CD4-positive, alpha-beta T cell treated with Interleukin-6 for 4 hours (primary cell): ENCODE data around the gene FARP1.

Source experiments
- DNase-seq: peaks from one replicate; pipeline ENCODE4 v3.0.0-alpha.2; 2020; ENCODE audit warnings: mixed read lengths

Gene FARP1

DNA sequence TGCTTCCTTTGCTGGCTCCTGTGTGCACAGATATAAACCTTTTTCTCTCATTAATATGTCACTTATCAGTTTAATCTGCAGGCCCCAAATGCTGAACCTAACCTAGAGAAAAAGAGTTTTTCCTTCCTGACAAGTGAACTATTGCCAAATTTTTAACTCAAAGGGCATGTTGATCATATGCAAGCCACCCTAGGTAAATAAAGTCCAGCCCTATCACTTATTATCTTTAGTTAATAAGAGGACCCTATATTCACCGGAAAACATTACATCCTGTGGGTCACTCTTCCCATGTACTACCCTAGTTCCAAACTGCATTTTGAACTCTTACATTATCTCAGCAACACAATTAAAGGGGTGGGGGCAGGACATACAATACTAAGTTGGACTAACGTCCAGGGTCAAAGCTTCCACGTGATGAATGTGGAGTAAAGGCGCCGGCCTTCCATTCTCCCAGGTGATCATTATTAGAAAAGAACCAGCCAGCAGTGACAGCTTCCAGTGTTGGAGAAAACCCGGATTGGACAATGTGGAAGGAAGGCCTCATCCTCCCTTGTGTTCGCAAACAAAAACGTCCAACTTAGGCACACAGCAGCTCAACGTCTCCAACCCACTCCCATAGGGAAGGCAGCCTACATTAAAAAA is 347.4 kb downstream of the FARP1 start:
- DNase-seq, result no peak

DNA sequence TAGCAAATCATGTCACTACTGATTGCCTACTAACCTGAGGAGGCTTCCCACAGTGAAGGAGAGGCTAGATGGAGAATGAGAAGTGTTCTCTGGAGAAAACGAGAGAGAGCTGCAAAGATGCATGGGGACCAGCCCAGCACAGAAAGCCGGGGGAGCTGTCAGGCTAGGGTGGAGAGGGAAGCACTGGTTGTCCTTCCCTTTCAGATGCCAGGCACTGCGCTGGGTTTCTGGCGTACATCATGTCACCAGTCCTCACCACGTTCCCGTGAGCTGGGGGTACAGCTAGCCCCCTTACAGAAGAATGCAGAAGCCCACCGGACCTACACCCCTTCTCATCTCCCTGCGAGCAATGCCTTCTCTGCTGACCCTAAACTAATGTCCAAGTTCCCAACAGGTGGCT is 348.0 kb downstream of the FARP1 start:
- DNase-seq, result no peak

DNA sequence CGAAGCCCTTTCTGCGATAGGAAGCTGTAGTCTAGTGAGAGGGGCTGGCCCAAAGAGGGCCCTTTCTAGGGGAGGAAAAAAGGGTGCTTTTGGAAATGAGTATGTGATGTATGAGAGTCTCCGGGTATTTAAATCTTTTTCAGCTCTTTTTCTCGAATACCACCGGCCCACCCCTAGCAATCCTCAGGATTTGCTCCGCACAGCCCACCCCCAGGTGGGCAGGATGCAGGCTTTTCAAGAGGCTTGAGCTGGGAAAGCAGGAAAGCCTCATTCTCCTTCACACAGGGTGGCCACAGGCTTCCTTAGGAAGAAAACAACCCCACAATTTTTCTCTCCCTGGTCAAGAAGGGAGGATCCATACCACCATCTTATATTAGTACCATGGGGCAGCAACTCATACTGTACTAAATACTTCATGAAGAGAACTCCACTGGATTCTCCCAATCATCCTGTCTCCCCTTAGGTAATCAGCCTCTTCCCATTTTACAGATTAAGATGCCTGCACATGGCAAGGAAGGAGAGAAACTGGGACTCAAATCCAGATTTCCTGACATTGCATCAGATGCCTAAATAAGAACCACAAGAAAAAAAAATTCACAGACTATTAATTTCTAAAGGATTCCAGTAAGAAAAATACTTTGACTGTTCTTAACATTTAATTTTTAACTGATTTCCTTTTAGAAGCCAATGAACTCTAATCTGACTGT is 349.6 kb downstream of the FARP1 start:
- DNase-seq, result no peak

DNA sequence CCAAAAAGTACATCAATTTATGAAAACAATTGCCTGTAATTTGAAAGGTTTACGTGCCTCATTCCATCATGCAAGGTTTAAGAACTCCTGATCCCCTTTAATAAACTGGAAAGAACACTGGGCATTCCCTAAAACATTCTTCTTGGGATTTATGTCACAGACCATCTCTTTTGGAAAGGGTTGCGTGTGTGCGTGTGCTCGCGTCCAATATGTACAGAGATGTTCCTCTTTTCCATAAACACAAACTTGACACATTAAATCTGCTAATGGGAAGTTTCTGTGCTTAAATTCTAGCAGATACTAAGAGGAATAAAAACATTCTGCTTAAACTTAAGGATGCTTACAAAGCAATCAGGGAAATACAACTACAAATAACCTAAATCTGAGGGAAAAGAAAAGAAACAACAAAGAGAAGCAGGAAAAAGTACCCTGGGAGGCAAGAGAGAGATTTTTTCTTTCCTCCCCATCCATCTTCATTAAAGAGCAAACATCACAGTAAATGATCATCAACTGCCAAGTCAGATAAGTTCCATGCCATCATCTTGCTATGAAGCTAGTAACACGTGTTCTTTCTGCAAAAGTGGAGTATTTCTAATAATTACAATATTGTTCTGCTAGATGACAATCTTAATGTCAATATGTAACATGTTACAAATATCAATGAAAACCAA is 350.3 kb downstream of the FARP1 start:
- no peak for DNase-seq

GRCh38 chr13:98494769-98495168 is 351.9 kb downstream of the FARP1 start:
- no peak for DNase-seq

DNA sequence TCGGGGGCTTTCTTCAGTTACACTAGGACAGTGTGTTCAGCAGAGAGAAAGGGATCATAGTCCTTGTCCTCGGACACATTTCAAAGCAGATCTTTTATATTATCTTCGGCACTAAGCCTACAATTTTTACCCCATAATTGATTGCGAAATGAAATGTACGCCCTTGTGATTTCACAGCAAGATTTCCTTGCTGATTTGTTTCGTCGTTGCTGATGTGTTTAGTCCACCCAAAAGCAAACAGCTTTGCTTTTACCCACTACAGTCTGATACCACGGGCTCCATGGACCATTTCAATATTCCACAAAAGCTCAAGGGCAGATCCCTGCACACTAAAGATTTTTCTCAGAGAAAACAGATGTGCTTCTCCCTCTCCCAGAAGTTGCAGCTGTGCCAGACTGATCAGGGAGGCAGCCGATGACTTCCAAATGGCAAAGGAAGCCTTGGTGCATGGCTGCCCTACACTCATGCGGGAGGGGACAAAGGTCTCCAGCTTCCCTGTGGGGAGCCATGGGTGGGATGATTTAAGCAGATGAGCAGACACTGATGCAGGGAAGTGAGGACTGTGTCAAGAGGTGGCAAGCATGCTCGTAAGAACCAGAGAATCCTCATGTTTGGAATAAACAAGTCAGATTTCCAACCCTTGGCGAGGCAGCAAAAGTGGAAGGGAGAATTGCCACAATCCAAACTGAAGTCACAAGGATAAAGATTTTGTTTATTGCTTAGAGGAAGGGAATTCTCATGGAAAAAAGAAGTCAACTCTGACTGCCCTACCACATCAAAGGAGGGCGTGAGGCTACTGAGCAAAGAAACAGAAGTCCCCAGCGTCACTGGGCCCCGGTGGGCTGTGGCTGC is 353.0 kb downstream of the FARP1 start:
- no peak for DNase-seq

GRCh38 chr13:98496479-98496791 is 353.5 kb downstream of the FARP1 start:
- no peak for DNase-seq

DNA sequence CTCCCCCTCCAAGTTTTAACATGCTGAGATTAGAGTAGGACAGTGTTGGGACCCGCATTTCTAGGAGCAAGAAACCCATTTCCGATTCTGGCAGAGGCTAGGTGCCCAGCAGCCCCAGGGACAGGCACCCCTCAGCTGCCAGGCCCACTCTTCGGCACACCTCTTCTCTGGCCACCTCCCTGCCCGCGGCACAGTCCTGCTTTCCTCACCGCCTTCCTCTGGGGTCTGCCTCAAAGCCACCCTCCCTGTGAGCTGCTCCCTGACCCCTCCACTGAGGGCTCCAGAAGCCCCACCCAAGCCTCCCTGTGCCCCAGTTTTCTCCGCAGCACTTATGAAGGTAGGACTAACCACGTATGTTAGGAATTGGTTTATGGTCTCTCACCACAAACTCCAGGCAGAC is 354.1 kb downstream of the FARP1 start:
- DNase-seq, result no peak

GRCh38 chr13:98500963-98501421 is 358.1 kb downstream of the FARP1 start:
- no peak for DNase-seq

- no peak for DNase-seq
Observed at GRCh38 chr13:98503175-98504028, 360.5 kb downstream of the FARP1 start.

DNA sequence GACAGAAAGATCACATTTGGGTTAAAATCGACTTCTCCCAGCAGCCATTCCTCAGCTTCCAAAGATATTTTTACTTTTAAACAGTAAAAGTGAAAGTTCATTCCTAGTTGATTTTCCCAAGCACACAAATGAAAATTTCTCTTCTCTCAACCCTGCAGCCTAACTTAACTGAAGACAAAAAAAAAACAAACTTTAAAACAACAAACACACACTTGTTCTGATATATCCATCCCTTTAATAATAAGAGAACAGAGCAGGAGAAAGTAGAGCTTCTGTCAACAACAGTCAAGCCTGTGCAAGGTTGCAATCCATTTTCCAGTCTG is 361.1 kb downstream of the FARP1 start:
- no peak for DNase-seq

GRCh38 chr13:98504371-98504963 is 361.6 kb downstream of the FARP1 start:
- DNase-seq, result no peak
